T-cell (primary cell): ENCODE results near the gene CLPTM1L. TPM values are rescaled to one million over a fixed set of nuclear protein-coding genes. Genes with fewer than 3 reads are reported as not detected.

Experiments used
- ATAC-seq, 4 experiments: fragments of 200-7000 bp in 3 of 4; fragments of 150-1000 bp in 1 of 4; cut with Tn5 transposase; replicated peaks in 1 of 4; 1 replicate in 3 of 4; 2 replicates in 1 of 4; pipeline ENCODE4 v1.10.0; 2021; ENCODE audit warnings: moderate library complexity in 3 of 4, mild to moderate bottlenecking in 2 of 4, moderate number of reproducible peaks in 1 of 4
- CTCF ChIA-PET, 2 donors: fragments of 300-600 bp; sonication (Branson Sonifier 250); formaldehyde crosslinking; loops; one replicate each; lab custom pipeline; 2022; ENCODE audit warnings: antibody characterized with exemption in 2 of 2; lab: Charles Lee
- POLR2A ChIA-PET, 2 donors: fragments of 300-600 bp; sonication (Branson Sonifier 250); formaldehyde crosslinking; loops; one replicate each; lab custom pipeline; 2022; ENCODE audit warnings: antibody characterized with exemption in 2 of 2; lab: Charles Lee
- DNase-seq, 35 experiments: peaks; one replicate each; pipeline versions ENCODE4 v3.0.0 to v3.0.0-alpha.2; 2013 to 2023
- H3K27ac ChIP-seq: one replicate; pipeline ENCODE4 v1.5.1; 2013; ENCODE audit warnings: low read length
- H3K27me3 ChIP-seq, 2 experiments: replicated peaks in 1 of 2; 1 replicate in 1 of 2; 2 replicates in 1 of 2; pipeline versions ENCODE4 v1.6.1 to v1.7.0; 2013; ENCODE audit warnings: low read length in 1 of 2, mixed read lengths in 1 of 2; ENCODE audit not compliant: control insufficient read depth in 2 of 2, insufficient read depth in 2 of 2; ENCODE audit errors: extremely low read depth in 1 of 2
- H3K36me3 ChIP-seq, 2 donors: 1 replicate in 1 of 2; 2 replicates in 1 of 2; pipeline versions ENCODE4 v1.6.1 to v1.7.0; 2013; ENCODE audit warnings: low read length in 1 of 2; ENCODE audit not compliant: control insufficient read depth in 2 of 2, insufficient read depth in 1 of 2; ENCODE audit errors: extremely low read depth in 1 of 2
- H3K4me1 ChIP-seq, 2 experiments: 1 replicate in 1 of 2; 2 replicates in 1 of 2; pipeline versions ENCODE4 v1.6.1 to v1.7.0; 2013; ENCODE audit warnings: low read length in 2 of 2, mixed read lengths in 1 of 2; ENCODE audit not compliant: insufficient read depth in 2 of 2, control insufficient read depth in 1 of 2; ENCODE audit errors: extremely low read depth in 1 of 2
- H3K4me3 ChIP-seq, 2 donors: 1 replicate in 1 of 2; 2 replicates in 1 of 2; pipeline versions ENCODE4 v1.5.1 to v1.7.0; 2013; ENCODE audit warnings: mild to moderate bottlenecking in 2 of 2, low read length in 1 of 2, moderate library complexity in 1 of 2; ENCODE audit not compliant: control insufficient read depth in 1 of 2; ENCODE audit errors: extremely low read depth in 1 of 2
- H3K9me3 ChIP-seq: 2 replicates; pipeline ENCODE4 v1.7.0; 2013
- H3K27ac Mint-ChIP-seq, 2 donors: one replicate each; pipeline ENCODE4 v1.8.0; 2020 to 2021; ENCODE audit warnings: mild to moderate bottlenecking in 2 of 2, mixed read lengths in 2 of 2
- H3K27me3 Mint-ChIP-seq, 2 donors: one replicate each; pipeline ENCODE4 v1.8.0; 2021 to 2022; ENCODE audit warnings: mixed read lengths in 2 of 2
- H3K36me3 Mint-ChIP-seq: one replicate; pipeline ENCODE4 v1.8.0; 2021; ENCODE audit warnings: mixed read lengths
- H3K4me1 Mint-ChIP-seq, 3 donors: one replicate each; pipeline ENCODE4 v1.8.0; 2020 to 2022; ENCODE audit warnings: mixed read lengths in 3 of 3, mild to moderate bottlenecking in 1 of 3
- H3K4me3 Mint-ChIP-seq, 3 donors: one replicate each; pipeline ENCODE4 v1.8.0; 2020 to 2022; ENCODE audit warnings: mild to moderate bottlenecking in 3 of 3, mixed read lengths in 3 of 3, moderate library complexity in 3 of 3
- H3K9me3 Mint-ChIP-seq, 3 donors: one replicate each; pipeline ENCODE4 v1.8.0; 2020 to 2022; ENCODE audit warnings: mixed read lengths in 3 of 3
- WGBS: methylation state at CpG from one replicate; pipeline ENCODE4 v1.1.5; 2013; ENCODE audit warnings: missing lambda C conversion rate; ENCODE audit not compliant: insufficient coverage; 5-methylcytosine and 5-hydroxymethylcytosine counted together
- total RNA-seq, 35 experiments: library from RNA in 6 of 35; stranded (reverse) in 6 of 35; fragments of 120-200 nt in 1 of 35; gene quantifications; one replicate each; pipeline versions ENCODE4 v1.2.1 to v1.2.4 and lab custom pipeline; 2013 to 2026

CLPTM1L gene
- total RNA-seq, 5 donors from 2014 or later (not counting 1 experiment from before 2014, with no cell fraction given) = 70.9 to 91.0 (median 82.1) TPM

DNA sequence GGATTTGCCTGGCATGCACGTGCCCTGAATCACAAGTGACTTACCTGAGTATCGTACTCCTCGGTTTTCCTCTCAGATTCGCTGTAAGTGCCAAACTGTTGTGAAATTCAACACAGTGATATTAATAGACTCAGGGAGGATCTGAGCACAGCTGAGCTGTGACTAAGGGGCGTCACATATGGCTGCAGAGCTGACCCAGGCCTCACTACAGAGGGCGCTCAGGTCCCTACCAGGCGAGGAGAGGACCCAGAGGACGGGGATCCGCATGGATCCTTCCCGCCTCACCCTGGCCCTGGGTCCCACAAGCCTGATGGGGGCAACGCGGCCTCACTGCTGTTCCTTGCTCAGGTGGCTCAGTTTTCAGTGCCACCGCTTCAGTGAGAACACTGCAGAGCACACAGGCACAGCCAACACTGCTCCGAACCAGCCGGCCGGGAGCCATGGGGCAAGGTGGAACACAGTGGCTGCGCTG, 20.1 kb downstream of the CLPTM1L start:
- H3K36me3 Mint-ChIP-seq = peaks cover 39% of the 10 kb centered on the region
- Histone ChIP-seq H3K36me3 (peaks cover 24 to 68% of the 10 kb centered on the region in 2 donors), H3K4me3 (no peak overlapping the region), H3K27ac (no peak overlapping the region), H3K27me3 (no peaks in the 10 kb centered on the region), H3K4me1 (no peaks in the 10 kb centered on the region), H3K9me3 (no peaks in the 10 kb centered on the region)
- no peak overlapping the region for H3K4me3 Mint-ChIP-seq
- peaks cover 8 to 25% (median 10%) of the 10 kb centered on the region in 3 donors for H3K4me1 Mint-ChIP-seq
- no peak overlapping the region for H3K27ac Mint-ChIP-seq
- 95% methylated on average over 14 of the region's 17 CpGs for WGBS
- POLR2A ChIA-PET = no interaction called here
- CTCF ChIA-PET = no interaction called here
- no peaks in the 10 kb centered on the region for H3K9me3 Mint-ChIP-seq
- H3K27me3 Mint-ChIP-seq = no peaks in the 10 kb centered on the region
- DNase-seq (peak in 1 of 35 experiments; percentile 13), ATAC-seq (no peak)

DNA sequence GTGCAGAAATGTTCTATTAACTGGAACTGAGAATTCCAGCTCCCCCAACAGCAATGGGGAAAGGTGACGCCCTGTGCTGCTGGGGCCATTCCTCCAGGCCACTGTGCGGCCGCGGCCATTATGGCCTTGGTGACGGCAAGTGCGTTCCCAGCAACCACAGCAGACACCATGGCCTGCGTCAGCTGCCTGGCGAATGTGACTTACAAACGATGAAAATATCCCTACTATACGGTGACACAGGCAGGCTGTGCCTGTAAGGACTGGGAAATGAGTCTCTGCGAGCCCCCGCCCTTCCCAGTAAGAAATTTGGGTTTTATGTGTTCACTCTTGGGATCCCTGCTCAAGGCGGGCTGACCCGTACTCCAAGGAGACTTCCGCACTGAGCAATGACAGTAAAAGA, 20.6 kb downstream of the CLPTM1L start:
- no peaks in the 10 kb centered on the region for H3K9me3 ChIP-seq

DNA sequence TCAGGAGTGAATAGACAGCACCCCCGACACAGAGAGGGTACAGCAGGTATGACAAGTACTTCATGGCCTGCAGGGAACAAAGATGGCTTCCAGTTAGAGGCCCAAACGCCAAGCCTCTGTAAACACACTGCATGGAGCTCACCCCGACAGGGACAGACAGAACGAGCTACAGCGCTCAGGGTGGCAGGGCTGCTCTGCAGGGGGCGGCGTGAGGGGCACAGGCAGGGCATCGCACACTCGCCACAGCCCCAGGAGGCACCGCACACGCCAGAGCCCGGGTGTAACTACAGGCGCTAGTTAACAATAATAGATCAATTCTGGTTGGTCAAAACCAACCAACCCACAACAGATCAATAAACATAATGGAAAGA, 21.1 kb downstream of the CLPTM1L start:
- Histone ChIP-seq H3K4me1 (no peaks in the 10 kb centered on the region), H3K27me3 (no peaks in the 10 kb centered on the region), H3K9me3 (no peaks in the 10 kb centered on the region), H3K27ac (no peak overlapping the region), H3K36me3 (peaks cover 30 to 69% of the 10 kb centered on the region in 2 donors), H3K4me3 (no peak overlapping the region)
- ATAC-seq (no peak), DNase-seq (no peak)
- peaks cover 7 to 22% (median 8%) of the 10 kb centered on the region in 3 donors for H3K4me1 Mint-ChIP-seq
- WGBS = 97% methylated on average over 7 of the region's 13 CpGs
- no peak overlapping the region for H3K27ac Mint-ChIP-seq
- ChIA-PET POLR2A (no interaction called here), CTCF (no interaction called here)
- no peak overlapping the region for H3K4me3 Mint-ChIP-seq
- no peaks in the 10 kb centered on the region for H3K27me3 Mint-ChIP-seq
- no peaks in the 10 kb centered on the region for H3K9me3 Mint-ChIP-seq
- peaks cover 44% of the 10 kb centered on the region for H3K36me3 Mint-ChIP-seq

More for the DNA sequence above, 20.6 kb downstream of the CLPTM1L start:
- H3K27ac Mint-ChIP-seq = no peak overlapping the region
- no peaks in the 10 kb centered on the region for H3K4me1 ChIP-seq
- ChIA-PET POLR2A (no interaction called here), CTCF (no interaction called here)
- no peak overlapping the region for H3K4me3 ChIP-seq
- no peak overlapping the region for H3K4me3 Mint-ChIP-seq
- peaks cover 26 to 72% of the 10 kb centered on the region in 2 donors for H3K36me3 ChIP-seq
- ATAC-seq = no peak
- no peak overlapping the region for H3K27ac ChIP-seq
- peaks cover 8 to 25% (median 10%) of the 10 kb centered on the region in 3 donors for H3K4me1 Mint-ChIP-seq
- WGBS = 96% methylated on average over 15 of the region's 15 CpGs
- DNase-seq = peak in 1 of 35 experiments; percentile 8
- H3K36me3 Mint-ChIP-seq = peaks cover 39% of the 10 kb centered on the region
- H3K27me3 Mint-ChIP-seq = no peaks in the 10 kb centered on the region
- no peaks in the 10 kb centered on the region for H3K9me3 Mint-ChIP-seq
- no peaks in the 10 kb centered on the region for H3K27me3 ChIP-seq

- POLR2A ChIA-PET = no interaction called here
- 93% methylated on average over 23 of the region's 24 CpGs for WGBS
- no peaks in the 10 kb centered on the region for H3K9me3 ChIP-seq
- DNase-seq = peak in 1 of 35 experiments; percentile 22
- no peak overlapping the region for H3K4me3 Mint-ChIP-seq
- H3K27ac ChIP-seq = no peak overlapping the region
- peaks cover 4 to 16% (median 5%) of the 10 kb centered on the region in 3 donors for H3K4me1 Mint-ChIP-seq
- H3K27ac Mint-ChIP-seq = no peak overlapping the region
- no peaks in the 10 kb centered on the region for H3K4me1 ChIP-seq
- no peak overlapping the region for H3K4me3 ChIP-seq
- H3K36me3 ChIP-seq = peaks cover 32 to 70% of the 10 kb centered on the region in 2 donors
- H3K36me3 Mint-ChIP-seq = peaks cover 49% of the 10 kb centered on the region
- H3K27me3 ChIP-seq = no peaks in the 10 kb centered on the region
- no peaks in the 10 kb centered on the region for H3K9me3 Mint-ChIP-seq
- CTCF ChIA-PET = interaction anchor here (0.6 to 1.3 kb wide), 2 partner anchors 11 to 21 kb away, joined by 3 read pairs; no protein-coding TSS in a partner anchor
- no peak for ATAC-seq
- no peaks in the 10 kb centered on the region for H3K27me3 Mint-ChIP-seq
Measured at GRCh38 chr5:1322955-1323802, 21.7 kb downstream of the CLPTM1L start.

DNA sequence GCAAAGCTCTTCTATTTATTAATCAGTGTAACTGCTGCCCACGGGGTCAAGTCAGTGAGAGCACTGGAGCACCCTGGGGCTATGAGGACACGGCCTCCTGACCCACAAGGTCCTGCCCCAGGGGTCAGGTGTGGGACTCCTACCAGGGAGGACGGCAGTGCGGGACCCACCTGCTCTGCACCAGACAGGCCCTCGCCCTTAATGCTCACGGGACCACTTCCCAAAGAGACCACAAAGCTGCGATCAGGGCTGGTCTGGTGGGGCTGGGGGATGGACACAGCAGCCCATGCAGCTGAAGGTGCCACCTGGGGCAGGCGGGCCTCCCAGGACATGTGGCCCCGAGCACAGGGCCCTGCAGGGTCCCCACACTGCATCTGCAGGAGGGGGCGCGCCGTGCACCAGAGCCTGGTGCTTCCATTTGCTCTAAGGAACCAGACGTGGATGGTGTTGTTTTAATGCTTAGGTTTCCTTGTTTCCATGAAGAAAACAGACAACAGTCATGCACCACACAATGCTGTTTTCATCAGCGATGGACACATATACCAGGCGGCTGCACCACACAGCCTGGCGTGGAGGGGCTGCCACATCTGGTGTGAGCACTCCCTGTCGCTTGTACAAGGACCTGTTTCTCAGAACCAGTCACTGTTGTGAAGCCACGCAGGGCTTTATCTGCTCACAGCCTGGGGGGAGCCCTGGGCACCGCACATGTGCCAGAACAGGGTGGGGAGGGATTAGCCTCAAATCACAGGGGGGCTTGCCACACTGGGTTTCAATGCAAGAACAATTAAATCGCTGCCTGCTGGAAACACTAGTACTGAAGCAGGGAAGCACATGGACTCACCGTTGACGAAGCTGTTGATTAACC, 22.6 kb downstream of the CLPTM1L start:
- ATAC-seq (no peak), DNase-seq (peak in 1 of 35 experiments; percentile 20)
- ChIA-PET POLR2A (no interaction called here), CTCF (interaction anchor here (0.6 to 1.3 kb wide), 2 partner anchors 10 to 22 kb away, joined by 3 read pairs; no protein-coding TSS in a partner anchor)
- peaks cover 36 to 75% of the 10 kb centered on the region in 2 donors for H3K36me3 ChIP-seq
- peaks cover 6 to 16% (median 6%) of the 10 kb centered on the region in 3 donors for H3K4me1 Mint-ChIP-seq
- no peak overlapping the region for H3K27ac Mint-ChIP-seq
- peaks cover 0 to 1% of the 10 kb centered on the region in 2 experiments for H3K4me1 ChIP-seq
- H3K36me3 Mint-ChIP-seq = peaks cover 55% of the 10 kb centered on the region
- no peaks in the 10 kb centered on the region for H3K9me3 Mint-ChIP-seq
- H3K27ac ChIP-seq = no peak overlapping the region
- H3K27me3 ChIP-seq = no peaks in the 10 kb centered on the region
- 84% methylated on average over 14 of the region's 22 CpGs for WGBS
- H3K4me3 ChIP-seq = no peak overlapping the region
- no peaks in the 10 kb centered on the region for H3K9me3 ChIP-seq
- H3K4me3 Mint-ChIP-seq = no peak overlapping the region
- H3K27me3 Mint-ChIP-seq = no peaks in the 10 kb centered on the region

GRCh38 chr5:1321576-1321975, 23.3 kb downstream of the CLPTM1L start:
- Histone ChIP-seq H3K27ac (no peak overlapping the region), H3K9me3 (no peaks in the 10 kb centered on the region), H3K27me3 (no peaks in the 10 kb centered on the region), H3K4me3 (no peak overlapping the region), H3K36me3 (peaks cover 36 to 75% of the 10 kb centered on the region in 2 donors), H3K4me1 (peaks cover 4 to 8% of the 10 kb centered on the region in 2 experiments)
- CTCF ChIA-PET = interaction anchor here in 1 of 2 donors (1.3 kb wide), 1 partner anchor 9 kb away, joined by 3 read pairs; no protein-coding TSS in a partner anchor
- 94% methylated on average over 16 of the region's 16 CpGs for WGBS
- Mint-ChIP-seq H3K27ac (peak overlapping the region in 1 of 2 donors; percentile 28), H3K4me1 (peaks cover 11 to 22% (median 12%) of the 10 kb centered on the region in 3 donors), H3K36me3 (peaks cover 55% of the 10 kb centered on the region), H3K27me3 (no peaks in the 10 kb centered on the region), H3K4me3 (no peak overlapping the region), H3K9me3 (no peaks in the 10 kb centered on the region)
- POLR2A ChIA-PET = no interaction called here
- peak in 1 of 35 experiments; percentile 5 for DNase-seq
- no peak for ATAC-seq
